Measurements from ENCODE around the gene PLA2G2A. TPM values are rescaled to one million over a fixed set of nuclear protein-coding genes. Genes with fewer than 3 reads are reported as not detected.
"Not testable (repeated sequence)": the region's sequence is repeated elsewhere in the genome, so short reads cannot be mapped to it uniquely, and the experiment has no call there.

PLA2G2A gene
- polyA plus RNA-seq, 1 of the 3 experiments (the other 2 are of a cell fraction) = not detected

DNA sequence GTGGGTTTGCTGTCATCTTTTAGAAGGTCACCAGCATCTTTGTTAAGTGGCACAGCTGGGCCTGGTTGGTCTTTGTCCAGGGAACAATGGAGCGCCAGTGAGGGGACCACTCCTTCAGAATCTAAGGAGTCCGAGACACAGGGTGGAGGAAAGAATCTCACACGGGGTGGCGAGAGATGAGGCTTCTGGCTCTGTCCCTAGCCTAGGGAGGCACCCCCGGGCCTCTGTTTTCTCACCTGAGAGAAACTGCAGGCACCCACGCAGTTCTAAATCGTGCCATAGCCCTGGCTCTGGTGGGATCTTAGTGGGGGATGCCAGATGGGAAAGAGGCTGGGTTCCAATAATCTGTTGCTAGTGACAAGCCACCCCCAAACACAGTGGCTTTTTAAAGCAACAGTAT lies 45.1 kb downstream of the PLA2G2A start:
- DNase-seq = no peak
- no peaks in the 10 kb centered on the region for H4K20me1 ChIP-seq (ENCODE audit: insufficient read depth)
- WGBS (ENCODE audit: low lambda C conversion rate) = 41% methylated on average over 6 of the region's 7 CpGs
- TF ChIP-seq, protein P1, sequence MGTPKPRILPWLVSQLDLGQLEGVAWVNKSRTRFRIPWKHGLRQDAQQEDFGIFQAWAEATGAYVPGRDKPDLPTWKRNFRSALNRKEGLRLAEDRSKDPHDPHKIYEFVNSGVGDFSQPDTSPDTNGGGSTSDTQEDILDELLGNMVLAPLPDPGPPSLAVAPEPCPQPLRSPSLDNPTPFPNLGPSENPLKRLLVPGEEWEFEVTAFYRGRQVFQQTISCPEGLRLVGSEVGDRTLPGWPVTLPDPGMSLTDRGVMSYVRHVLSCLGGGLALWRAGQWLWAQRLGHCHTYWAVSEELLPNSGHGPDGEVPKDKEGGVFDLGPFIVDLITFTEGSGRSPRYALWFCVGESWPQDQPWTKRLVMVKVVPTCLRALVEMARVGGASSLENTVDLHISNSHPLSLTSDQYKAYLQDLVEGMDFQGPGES (IDR thresholded peaks at IDR 0.05; ENCODE audit: low read depth, low read length) = no peak
- TF ChIP-seq RFX5 (IDR thresholded peaks at IDR 0.05; ENCODE audit: low read length) = no peak
- TF ChIP-seq RCOR1 (IDR thresholded peaks at IDR 0.05; ENCODE audit: low read length) = no peak
- TF ChIP-seq MEF2A (IDR thresholded peaks at IDR 0.05; ENCODE audit: borderline replicate concordance, low read depth) = no peak
- TF ChIP-seq, protein P2, sequence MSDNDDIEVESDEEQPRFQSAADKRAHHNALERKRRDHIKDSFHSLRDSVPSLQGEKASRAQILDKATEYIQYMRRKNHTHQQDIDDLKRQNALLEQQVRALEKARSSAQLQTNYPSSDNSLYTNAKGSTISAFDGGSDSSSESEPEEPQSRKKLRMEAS (IDR thresholded peaks at IDR 0.05; ENCODE audit: low read depth) = no peak
- H3K4me3 ChIP-seq (ENCODE audit: low read depth in 2 of 2, low read length in 1 of 2) = no peak overlapping the region
- H2AFZ ChIP-seq (ENCODE audit: low read depth) = no peak overlapping the region
- ChIA-PET CTCF (no interaction called here), POLR2A (interaction anchor here (0.6 kb wide), 1 partner anchor 246 kb away, joined by 4 read pairs; no protein-coding TSS in a partner anchor)
- no peak overlapping the region for H3K9ac ChIP-seq
- H3K27ac ChIP-seq (ENCODE audit: low read depth in 2 of 2, low read length in 1 of 2) = no peak overlapping the region
- no peaks in the 10 kb centered on the region for H3K9me3 ChIP-seq
- no peaks in the 10 kb centered on the region for H3K36me3 ChIP-seq (replicated peaks in 1 of 2; ENCODE audit: control insufficient read depth in 1 of 2, insufficient read depth in 2 of 2, low read length in 1 of 2)
- H3F3A ChIP-seq (replicated peaks; ENCODE audit: insufficient read depth) = no peaks in the 10 kb centered on the region
- H3K4me2 ChIP-seq = no peak overlapping the region
- H3K27me3 ChIP-seq (ENCODE audit: insufficient read depth) = no peaks in the 10 kb centered on the region
- no peaks in the 10 kb centered on the region for H3K9me2 ChIP-seq
- H3K79me2 ChIP-seq (ENCODE audit: insufficient read depth) = no peaks in the 10 kb centered on the region
- no peaks in the 10 kb centered on the region for H3K4me1 ChIP-seq (ENCODE audit: control insufficient read depth in 1 of 2, insufficient read depth in 2 of 2, low read depth in 1 of 2, low read length in 1 of 2)

- DNase-seq = no peak
- no peak overlapping the region for H3K27ac ChIP-seq (ENCODE audit: low read depth in 2 of 2, low read length in 1 of 2)
- no peak overlapping the region for H2AFZ ChIP-seq (ENCODE audit: low read depth)
- H3F3A ChIP-seq (replicated peaks; ENCODE audit: insufficient read depth) = no peaks in the 10 kb centered on the region
- H3K4me2 ChIP-seq = no peak overlapping the region
- no peaks in the 10 kb centered on the region for H3K36me3 ChIP-seq (replicated peaks in 1 of 2; ENCODE audit: control insufficient read depth in 1 of 2, insufficient read depth in 2 of 2, low read length in 1 of 2)
- H3K9me2 ChIP-seq = no peaks in the 10 kb centered on the region
- no peaks in the 10 kb centered on the region for H3K27me3 ChIP-seq (ENCODE audit: insufficient read depth)
- H4K20me1 ChIP-seq (ENCODE audit: insufficient read depth) = no peaks in the 10 kb centered on the region
- ChIA-PET POLR2A (no interaction called here), CTCF (no interaction called here)
- H3K4me3 ChIP-seq (ENCODE audit: low read depth in 2 of 2, low read length in 1 of 2) = no peak overlapping the region
- no peak overlapping the region for H3K9ac ChIP-seq
- H3K9me3 ChIP-seq = no peaks in the 10 kb centered on the region
- TF ChIP-seq NFIC (IDR thresholded peaks at IDR 0.05; ENCODE audit: borderline replicate concordance) (no peak), REST (IDR thresholded peaks at IDR 0.05; ENCODE audit: low read depth, low read length) (no peak), RAD21 (IDR thresholded peaks at IDR 0.05; ENCODE audit: low read length) (no peak), POLR2AphosphoS5 (IDR thresholded peaks at IDR 0.05; ENCODE audit: low read depth, low read length) (no peak), RFX5 (IDR thresholded peaks at IDR 0.05; ENCODE audit: low read length) (no peak), MXI1 (IDR thresholded peaks at IDR 0.05; ENCODE audit: low read depth, low read length) (no peak), FOXJ3 (CRISPR knock-in tag; IDR thresholded peaks at IDR 0.05) (no peak), JUND (IDR thresholded peaks at IDR 0.05) (no peak), YY1 (IDR thresholded peaks at IDR 0.05; ENCODE audit: low read depth) (no peak), GATA2 (CRISPR knock-in tag; IDR thresholded peaks at IDR 0.05) (no peak), ELF1 (IDR thresholded peaks at IDR 0.05) (no peak), SMC3 (IDR thresholded peaks at IDR 0.05; ENCODE audit: low read depth, low read length) (no peak), SIN3A (IDR thresholded peaks at IDR 0.05; ENCODE audit: borderline replicate concordance, low read depth, low read length) (no peak), RCOR1 (IDR thresholded peaks at IDR 0.05; ENCODE audit: low read length) (no peak)
- H3K79me2 ChIP-seq (ENCODE audit: insufficient read depth) = no peaks in the 10 kb centered on the region
- H3K4me1 ChIP-seq (ENCODE audit: control insufficient read depth in 1 of 2, insufficient read depth in 2 of 2, low read depth in 1 of 2, low read length in 1 of 2) = no peaks in the 10 kb centered on the region
- WGBS (ENCODE audit: low lambda C conversion rate) = 0% methylated on average over 1 of the region's 1 CpG
Observed at GRCh38 chr1:19932866-19933265, 46.6 kb downstream of the PLA2G2A start.

GRCh38 chr1:19927130-19927421 lies 52.3 kb downstream of the PLA2G2A start:
- POLR2A ChIA-PET; H3K79me2 ChIP-seq (ENCODE audit: insufficient read depth); H3K36me3 ChIP-seq (replicated peaks in 1 of 2; ENCODE audit: control insufficient read depth in 1 of 2, insufficient read depth in 2 of 2, low read length in 1 of 2); H3K4me3 ChIP-seq (ENCODE audit: low read depth in 2 of 2, low read length in 1 of 2); H3K4me1 ChIP-seq (ENCODE audit: control insufficient read depth in 1 of 2, insufficient read depth in 2 of 2, low read depth in 1 of 2, low read length in 1 of 2); H3K9me2 ChIP-seq; DNase-seq; H3K4me2 ChIP-seq; H3K27ac ChIP-seq (ENCODE audit: low read depth in 2 of 2, low read length in 1 of 2); H2AFZ ChIP-seq (ENCODE audit: low read depth); H3K9ac ChIP-seq; H3K9me3 ChIP-seq; H4K20me1 ChIP-seq (ENCODE audit: insufficient read depth); H3F3A ChIP-seq (replicated peaks; ENCODE audit: insufficient read depth); H3K27me3 ChIP-seq (ENCODE audit: insufficient read depth): not testable (repeated sequence)
- CTCF ChIA-PET = interaction anchor here (1.0 to 1.8 kb wide), 2 partner anchors 10 to 225 kb away, joined by 3 to 5 read pairs; no protein-coding TSS in a partner anchor
- 58% methylated on average over 3 of the region's 3 CpGs for WGBS (ENCODE audit: low lambda C conversion rate)
